Right lobe of liver (tissue), 6 donors: ENCODE results near the gene DNAJA2. TPM values are rescaled to one million over a fixed set of nuclear protein-coding genes. Genes with fewer than 3 reads are reported as not detected.

Source experiments
- ATAC-seq, 4 donors: fragments of 200-7000 bp; cut with Tn5 transposase; one replicate each; pipeline ENCODE4 v1.9.1; 2020; ENCODE audit warnings: mild to moderate bottlenecking in 4 of 4, moderate library complexity in 4 of 4
- DNase-seq, 3 donors: peaks; one replicate each; pipeline ENCODE4 v3.0.0-alpha.2; 2020
- H3K27ac ChIP-seq, 3 donors: fragments of 200-600 bp; one replicate each; pipeline ENCODE4 v1.8.0; 2022
- H3K27me3 ChIP-seq, 2 donors: fragments of 200-600 bp; one replicate each; pipeline ENCODE4 v1.8.0; 2022
- H3K36me3 ChIP-seq, 4 donors: fragments of 200-600 bp; sonication (generic) in 1 of 4; one replicate each; pipeline versions ENCODE4 v1.5.1 to v1.8.0; 2017 to 2022; ENCODE audit warnings: control low read depth in 1 of 4
- H3K4me1 ChIP-seq, 4 donors: fragments of 200-600 bp; sonication (generic) in 1 of 4; one replicate each; pipeline versions ENCODE4 v1.5.1 to v1.8.0; 2017 to 2022; ENCODE audit warnings: control low read depth in 1 of 4
- H3K4me3 ChIP-seq, 3 donors: fragments of 200-600 bp; one replicate each; pipeline ENCODE4 v1.8.0; 2022
- H3K9me3 ChIP-seq, 4 donors: fragments of 200-600 bp; sonication (generic) in 1 of 4; one replicate each; pipeline versions ENCODE4 v1.5.1 to v1.8.0; 2017 to 2022; ENCODE audit warnings: control low read depth in 1 of 4
- POLR2A ChIP-seq: fragments of 450-650 bp; IDR thresholded peaks from one replicate; pipeline ENCODE4 v1.6.1; 2017; ENCODE audit warnings: antibody characterized with exemption, mild to moderate bottlenecking
- WGBS: methylation state at CpG from one replicate; pipeline ENCODE4 v1.1.6; 2018; ENCODE audit warnings: low coverage, low lambda C conversion rate; ENCODE audit not compliant: insufficient coverage; ENCODE audit errors: missing lambda C conversion rate; 5-methylcytosine and 5-hydroxymethylcytosine counted together
- intact Hi-C, 2 donors: fragments of 100-400 bp; cut with DNase I; formaldehyde crosslinking; loops; one replicate each; pipeline versions ENCODE4 v1.11.2 to v1.14.1; 2022
- total RNA-seq, 6 experiments: library from RNA; depleted of rRNA in 2 of 6; stranded (reverse); fragments of >200 nt in 2 of 6; fragmentation: NEBNext Ultra II Directional in 3 of 6; extraction: Animal tissue kit (Norgen Biotek cat#: 25700) in 3 of 6; gene quantifications; one replicate each; pipeline versions ENCODE4 v1.1.0 to v1.2.4, GENCODE V29; 2016 to 2023
- TF ChIP-seq, protein P1 (sequence below), 4 donors: fragments of 200-600 bp in 3 of 4; fragments of 450-650 bp in 1 of 4; IDR thresholded peaks; one replicate each; pipeline versions ENCODE4 v1.5.1 to v1.8.0; 2016 to 2022; ENCODE audit warnings: antibody characterized with exemption in 4 of 4, mild to moderate bottlenecking in 2 of 4
- donor health status: DM: no; HTN: yes; CAD: no.
- donor health status: DM: no; HTN: no; CAD: no.
- donor health status: DM: no; HTN: no; CAD: no.
- donor health status: DM: no; HTN: yes; CAD: no.
- donor health status: DM: no; HTN: yes; CAD: no.

The DNAJA2 gene
- total RNA-seq, 6 experiments from 2014 or later: 25.3 to 38.3 (median 32.0) TPM

DNA sequence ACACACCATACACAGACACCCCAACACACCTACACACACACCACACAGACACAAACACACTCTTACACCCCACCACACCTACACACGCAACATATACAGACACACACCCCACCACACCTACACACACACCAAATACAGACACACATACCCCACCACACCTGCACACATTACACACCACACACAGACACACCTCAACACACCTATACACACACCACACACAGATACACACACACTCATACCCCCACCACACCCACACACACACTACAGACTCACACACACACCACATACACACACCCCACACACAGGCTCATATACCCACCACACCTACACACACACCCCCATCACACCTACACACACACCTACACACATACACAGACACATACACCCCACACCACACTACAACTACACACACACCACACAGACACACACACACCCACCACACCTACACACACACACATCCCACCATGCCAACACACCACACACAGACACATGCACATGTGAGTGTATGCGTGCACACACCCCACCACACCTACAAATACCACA is 57.9 kb downstream of the DNAJA2 start:
- Histone ChIP-seq H3K36me3 (peaks cover 0 to 52% (median 23%) of the 10 kb centered on the region in 4 donors), H3K4me3 (no peak overlapping the region), H3K9me3 (no peaks in the 10 kb centered on the region), H3K4me1 (peaks cover 0 to 25% (median 6%) of the 10 kb centered on the region in 4 donors), H3K27ac (no peak overlapping the region), H3K27me3 (no peaks in the 10 kb centered on the region)
- intact Hi-C loops: no loop called here
- WGBS: 92% methylated on average over 2 of the region's 2 CpGs
- TF ChIP-seq, protein P1, sequence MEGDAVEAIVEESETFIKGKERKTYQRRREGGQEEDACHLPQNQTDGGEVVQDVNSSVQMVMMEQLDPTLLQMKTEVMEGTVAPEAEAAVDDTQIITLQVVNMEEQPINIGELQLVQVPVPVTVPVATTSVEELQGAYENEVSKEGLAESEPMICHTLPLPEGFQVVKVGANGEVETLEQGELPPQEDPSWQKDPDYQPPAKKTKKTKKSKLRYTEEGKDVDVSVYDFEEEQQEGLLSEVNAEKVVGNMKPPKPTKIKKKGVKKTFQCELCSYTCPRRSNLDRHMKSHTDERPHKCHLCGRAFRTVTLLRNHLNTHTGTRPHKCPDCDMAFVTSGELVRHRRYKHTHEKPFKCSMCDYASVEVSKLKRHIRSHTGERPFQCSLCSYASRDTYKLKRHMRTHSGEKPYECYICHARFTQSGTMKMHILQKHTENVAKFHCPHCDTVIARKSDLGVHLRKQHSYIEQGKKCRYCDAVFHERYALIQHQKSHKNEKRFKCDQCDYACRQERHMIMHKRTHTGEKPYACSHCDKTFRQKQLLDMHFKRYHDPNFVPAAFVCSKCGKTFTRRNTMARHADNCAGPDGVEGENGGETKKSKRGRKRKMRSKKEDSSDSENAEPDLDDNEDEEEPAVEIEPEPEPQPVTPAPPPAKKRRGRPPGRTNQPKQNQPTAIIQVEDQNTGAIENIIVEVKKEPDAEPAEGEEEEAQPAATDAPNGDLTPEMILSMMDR (IDR thresholded peaks at IDR 0.05): no peak
- no peak for TF ChIP-seq POLR2A
- ATAC-seq: no peak
- DNase-seq: no peak

- intact Hi-C loops: no loop called here
- Histone ChIP-seq H3K4me1 (peaks cover 0 to 17% (median 6%) of the 10 kb centered on the region in 4 donors), H3K9me3 (no peaks in the 10 kb centered on the region), H3K27ac (no peak overlapping the region), H3K36me3 (peaks cover 0 to 60% (median 27%) of the 10 kb centered on the region in 4 donors), H3K4me3 (no peak overlapping the region), H3K27me3 (no peaks in the 10 kb centered on the region)
- TF ChIP-seq POLR2A: no peak
- TF ChIP-seq, protein P1 (IDR thresholded peaks at IDR 0.05): no peak
- 94% methylated on average over 8 of the region's 11 CpGs for WGBS
- ATAC-seq (no peak), DNase-seq (no peak)
These were observed 58.8 kb downstream of the DNAJA2 start for GRCh38 chr16:46914556-46915201.

- TF ChIP-seq POLR2A: no peak
- TF ChIP-seq, protein P1 (IDR thresholded peaks at IDR 0.05): no peak
- Histone ChIP-seq H3K4me1 (no peaks in the 10 kb centered on the region), H3K27ac (no peak overlapping the region), H3K4me3 (no peak overlapping the region), H3K9me3 (no peaks in the 10 kb centered on the region), H3K36me3 (peaks cover 0 to 70% (median 31%) of the 10 kb centered on the region in 4 donors), H3K27me3 (no peaks in the 10 kb centered on the region)
- DNase-seq: no peak
- intact Hi-C loops: no loop called here
- WGBS: 88% methylated on average over 1 of the region's 4 CpGs
- ATAC-seq: no peak
These were observed 61.8 kb downstream of the DNAJA2 start for GRCh38 chr16:46911650-46912049.

DNA sequence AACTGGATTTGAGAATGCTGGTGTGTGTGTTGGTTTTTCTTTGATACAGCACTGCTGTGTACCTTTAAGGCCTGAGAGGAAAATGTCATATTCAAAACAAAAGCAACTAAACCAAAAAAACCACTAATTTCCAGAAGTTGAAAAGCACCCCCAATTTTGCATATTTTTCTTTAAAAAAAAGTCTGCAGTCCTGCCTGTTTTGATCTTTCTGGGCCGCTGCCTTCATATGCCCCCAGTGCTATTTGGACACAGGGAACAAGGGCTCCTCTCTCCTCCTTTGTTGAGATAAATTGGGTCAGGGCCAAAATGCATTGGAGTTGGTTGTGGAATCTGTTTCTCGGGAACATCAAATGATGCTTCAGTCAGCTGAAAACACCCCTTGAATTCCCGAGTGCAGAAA is 62.4 kb downstream of the DNAJA2 start:
- Histone ChIP-seq H3K4me3 (no peak overlapping the region), H3K36me3 (peaks cover 0 to 68% (median 31%) of the 10 kb centered on the region in 4 donors), H3K27ac (no peak overlapping the region), H3K4me1 (no peaks in the 10 kb centered on the region), H3K9me3 (no peaks in the 10 kb centered on the region), H3K27me3 (no peaks in the 10 kb centered on the region)
- WGBS: 64% methylated on average over 3 of the region's 3 CpGs
- no peak for TF ChIP-seq POLR2A
- TF ChIP-seq, protein P1 (IDR thresholded peaks at IDR 0.05): no peak
- DNase-seq: no peak
- intact Hi-C loops: no loop called here
- ATAC-seq: no peak
